Ovary (tissue), 9 donors: ENCODE results near the gene CDKAL1. TPM values are rescaled to one million over a fixed set of nuclear protein-coding genes. Genes with fewer than 3 reads are reported as not detected.

ENCODE experiments used
- DNase-seq, 5 donors: peaks; one replicate each; pipeline ENCODE4 v3.0.0-alpha.2; 2019 to 2020
- H3K27ac ChIP-seq, 2 donors: fragments of 200-600 bp; one replicate each; pipeline versions ENCODE4 v1.5.1 to v1.8.0; 2019 to 2022
- H3K27me3 ChIP-seq: fragments of 200-600 bp; one replicate; pipeline ENCODE4 v1.8.0; 2022
- H3K36me3 ChIP-seq: fragments of 200-600 bp; sonication (generic); one replicate; pipeline ENCODE4 v1.5.1; 2019
- H3K4me1 ChIP-seq: one replicate; pipeline ENCODE4 v1.8.1; 2013; ENCODE audit warnings: mild to moderate bottlenecking, moderate library complexity; ENCODE audit not compliant: insufficient read depth
- H3K4me3 ChIP-seq: fragments of 200-600 bp; sonication (generic); one replicate; pipeline ENCODE4 v1.5.1; 2017
- H3K9me3 ChIP-seq, 2 donors: fragments of 200-600 bp in 1 of 2; sonication (generic) in 1 of 2; one replicate each; pipeline versions ENCODE4 v1.5.1 to v1.8.1; 2013 to 2019; ENCODE audit warnings: mild to moderate bottlenecking in 1 of 2, moderate library complexity in 1 of 2
- EP300 ChIP-seq: sonication (generic); formaldehyde crosslinking; IDR thresholded peaks from one replicate; pipeline ENCODE4 v1.6.1; 2017; ENCODE audit warnings: antibody characterized with exemption
- POLR2A ChIP-seq: fragments of 450-650 bp; IDR thresholded peaks from one replicate; pipeline ENCODE4 v1.6.1; 2017; ENCODE audit warnings: antibody characterized with exemption, mild to moderate bottlenecking, moderate library complexity
- WGBS, 3 donors: extraction: QIAGEN DNeasy Blood & Tissue Kit in 1 of 3; methylation state at CpG; one replicate each; pipeline versions ENCODE4 v1.1.5 to v1.1.7; 2013 to 2017; 5-methylcytosine and 5-hydroxymethylcytosine counted together
- intact Hi-C, 4 donors: fragments of 100-400 bp; cut with DNase I; formaldehyde crosslinking; loops; one replicate each; pipeline versions ENCODE4 v1.11.0 to v1.15.1; 2022 to 2023
- polyA plus RNA-seq, 2 donors: library from polyadenylated mRNA; stranded (reverse); fragments of 200-250 nt in 1 of 2; fragments of 350-450 nt in 1 of 2; fragmentation: Illumina TruSeq in 1 of 2; extraction: RNeasy Lipid Tissue Mini Kit (QIAGEN cat#74804) in 1 of 2; gene quantifications; one replicate each; pipeline ENCODE4 v1.2.3, GENCODE V29; 2013 to 2014
- total RNA-seq, 7 donors: library from RNA; depleted of rRNA in 2 of 7; stranded (reverse); fragments of >200 nt in 2 of 7; fragmentation: NEBNext Ultra II Directional in 3 of 7; extraction: Animal tissue kit (Norgen Biotek cat#: 25700) in 3 of 7; gene quantifications; one replicate each; pipeline versions ENCODE4 v1.1.0 to v1.2.4, GENCODE V29; 2016 to 2023
- TF ChIP-seq, protein P1 (sequence below), 3 donors: fragments of 450-650 bp in 2 of 3; fragments of 200-600 bp in 1 of 3; IDR thresholded peaks; one replicate each; pipeline versions ENCODE4 v1.5.1 to v1.8.0; 2016 to 2022; ENCODE audit warnings: antibody characterized with exemption in 3 of 3, mild to moderate bottlenecking in 1 of 3
- donor health status: DM: no; HTN: no; CAD: no; lungs with moderate emphysema.
- donor health status: DM: no; HTN: no; CAD: no.
- donor health status: Bipolar disorder and iron deficiency.
- donor health status: DM: yes; HTN: yes; CAD: no.
- donor health status: DM: no; HTN: no; CAD: no.
- donor health status: DM: yes; HTN: yes; CAD: no.

The CDKAL1 gene
- total and polyA plus RNA-seq, 9 donors: 6.8 to 21.3 (median 18.9) TPM

DNA sequence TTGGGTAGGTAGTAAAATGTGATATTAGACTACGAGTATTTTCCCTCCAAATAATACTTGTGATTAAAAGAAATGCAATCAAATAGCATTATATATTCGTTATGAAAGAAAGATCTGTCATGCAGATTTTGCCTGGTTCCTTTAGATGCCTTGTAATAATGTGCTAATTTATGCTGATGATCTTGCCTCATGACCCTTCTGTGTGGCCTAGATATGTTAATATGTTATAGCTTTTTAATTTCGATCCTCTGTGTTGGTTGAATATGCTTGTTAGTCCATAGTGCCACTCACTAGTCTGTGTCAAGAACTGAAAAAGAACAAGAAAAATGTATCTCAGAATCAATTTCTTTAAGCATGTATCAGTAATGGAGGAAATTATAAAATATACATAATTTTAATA is 31.9 kb downstream of the CDKAL1 start:
- WGBS, 3 donors: 95 to 97% (median 97%) methylated on average over 3 of the region's 3 CpGs
- no peaks in the 10 kb centered on the region for H3K36me3 ChIP-seq
- no peak for DNase-seq
- no peak overlapping the region for H3K27ac ChIP-seq
- intact Hi-C loops: loop anchor here in 3 of 4 donors (5.0 to 10.0 kb wide), 2 partner anchors 1019 to 1021 kb away; no protein-coding TSS in a partner anchor
- H3K27me3 ChIP-seq: no peaks in the 10 kb centered on the region
- TF ChIP-seq, protein P1, sequence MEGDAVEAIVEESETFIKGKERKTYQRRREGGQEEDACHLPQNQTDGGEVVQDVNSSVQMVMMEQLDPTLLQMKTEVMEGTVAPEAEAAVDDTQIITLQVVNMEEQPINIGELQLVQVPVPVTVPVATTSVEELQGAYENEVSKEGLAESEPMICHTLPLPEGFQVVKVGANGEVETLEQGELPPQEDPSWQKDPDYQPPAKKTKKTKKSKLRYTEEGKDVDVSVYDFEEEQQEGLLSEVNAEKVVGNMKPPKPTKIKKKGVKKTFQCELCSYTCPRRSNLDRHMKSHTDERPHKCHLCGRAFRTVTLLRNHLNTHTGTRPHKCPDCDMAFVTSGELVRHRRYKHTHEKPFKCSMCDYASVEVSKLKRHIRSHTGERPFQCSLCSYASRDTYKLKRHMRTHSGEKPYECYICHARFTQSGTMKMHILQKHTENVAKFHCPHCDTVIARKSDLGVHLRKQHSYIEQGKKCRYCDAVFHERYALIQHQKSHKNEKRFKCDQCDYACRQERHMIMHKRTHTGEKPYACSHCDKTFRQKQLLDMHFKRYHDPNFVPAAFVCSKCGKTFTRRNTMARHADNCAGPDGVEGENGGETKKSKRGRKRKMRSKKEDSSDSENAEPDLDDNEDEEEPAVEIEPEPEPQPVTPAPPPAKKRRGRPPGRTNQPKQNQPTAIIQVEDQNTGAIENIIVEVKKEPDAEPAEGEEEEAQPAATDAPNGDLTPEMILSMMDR (IDR thresholded peaks at IDR 0.05): no peak
- TF ChIP-seq EP300 (no peak), POLR2A (no peak)
- no peaks in the 10 kb centered on the region for H3K4me1 ChIP-seq
- H3K9me3 ChIP-seq: no peaks in the 10 kb centered on the region
- no peak overlapping the region for H3K4me3 ChIP-seq

DNA sequence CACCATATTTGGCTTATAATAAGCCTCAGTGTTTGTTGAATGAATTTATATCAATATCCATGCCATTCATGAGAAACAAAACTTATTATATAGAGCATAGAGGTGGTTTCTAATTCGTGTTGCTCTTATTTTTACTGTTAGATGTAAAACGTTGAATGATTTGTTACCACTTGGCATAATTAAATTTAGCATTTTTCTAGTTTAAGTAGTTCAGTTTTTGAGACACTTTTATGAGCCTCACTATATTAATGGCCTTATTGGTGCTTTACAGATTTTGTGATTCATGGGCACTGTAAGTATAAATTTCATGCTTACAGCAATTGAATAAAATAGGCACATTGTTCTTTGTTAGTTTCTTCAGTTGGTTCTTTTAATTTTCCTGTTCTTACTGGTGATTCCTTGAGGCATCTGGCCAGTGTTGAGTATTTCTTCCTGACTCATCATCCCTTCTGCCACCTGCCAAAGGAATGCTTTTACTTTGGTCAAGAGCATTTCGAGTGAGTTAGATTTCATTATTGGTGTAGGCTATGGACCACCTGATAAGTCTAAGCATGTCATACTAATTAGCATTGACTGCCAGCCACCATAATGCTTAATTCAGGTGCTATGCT is 34.8 kb downstream of the CDKAL1 start:
- H3K36me3 ChIP-seq: no peaks in the 10 kb centered on the region
- DNase-seq: no peak
- H3K27me3 ChIP-seq: no peaks in the 10 kb centered on the region
- H3K4me1 ChIP-seq: no peaks in the 10 kb centered on the region
- no peak overlapping the region for H3K4me3 ChIP-seq
- H3K9me3 ChIP-seq: no peaks in the 10 kb centered on the region
- no peak overlapping the region for H3K27ac ChIP-seq
- intact Hi-C loops: loop anchor here in 3 of 4 donors (5.0 to 10.0 kb wide), 2 partner anchors 1016 to 1018 kb away; no protein-coding TSS in a partner anchor
- WGBS, 3 donors: 75 to 83% (median 78%) methylated on average over 3 of the region's 3 CpGs
- TF ChIP-seq EP300 (no peak), POLR2A (no peak)
- TF ChIP-seq, protein P1 (IDR thresholded peaks at IDR 0.05): no peak

DNA sequence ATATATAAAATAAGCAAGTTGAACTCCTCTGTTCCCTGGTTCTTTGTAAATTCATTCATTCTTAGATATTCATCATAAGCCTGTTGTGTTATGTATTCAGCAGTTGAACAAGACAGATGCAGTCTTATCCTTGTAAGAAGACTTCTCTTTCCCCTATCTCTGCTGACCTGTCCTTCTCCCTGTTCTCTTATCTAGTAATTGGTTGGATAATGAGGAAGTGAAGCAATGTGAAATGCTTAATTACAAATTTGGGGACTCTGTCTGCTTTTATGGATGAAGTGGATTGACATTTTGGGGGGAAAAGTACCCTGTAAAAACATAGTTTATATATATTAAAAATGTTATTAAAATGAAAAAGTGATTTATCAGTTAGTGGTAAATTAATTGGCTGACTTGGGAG is 37.0 kb downstream of the CDKAL1 start:
- Histone ChIP-seq H3K4me1 (peaks cover 2% of the 10 kb centered on the region), H3K4me3 (no peak overlapping the region), H3K36me3 (no peaks in the 10 kb centered on the region), H3K27me3 (no peaks in the 10 kb centered on the region), H3K27ac (no peak overlapping the region), H3K9me3 (no peaks in the 10 kb centered on the region)
- TF ChIP-seq POLR2A: no peak
- TF ChIP-seq EP300: no peak
- TF ChIP-seq, protein P1 (IDR thresholded peaks at IDR 0.05): no peak
- intact Hi-C loops: loop anchor here in 1 of 4 donors (10.0 kb wide), 1 partner anchor 1024 kb away; the partner anchor contains the start of gene SOX4
- no peak for DNase-seq

DNA sequence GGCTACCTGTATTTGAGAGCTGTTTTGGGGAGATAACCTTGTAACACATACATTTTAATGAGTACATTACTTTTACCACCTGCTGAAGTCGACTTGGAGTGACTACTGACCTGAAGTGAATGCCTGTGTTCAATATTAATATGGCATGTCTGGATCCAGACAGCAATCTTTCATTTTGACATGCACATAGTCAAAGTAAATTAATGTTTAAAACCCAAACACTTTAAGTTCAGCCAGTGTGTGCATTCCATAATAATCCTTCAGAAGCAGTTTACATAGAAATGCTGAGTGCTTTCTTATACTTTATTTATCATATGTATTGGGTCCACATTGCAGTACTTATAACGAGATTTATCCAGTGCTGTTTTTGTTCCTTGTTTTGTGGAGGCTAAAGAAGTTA is 38.0 kb downstream of the CDKAL1 start:
- peaks cover 2% of the 10 kb centered on the region for H3K4me1 ChIP-seq
- intact Hi-C loops: loop anchor here in 1 of 4 donors (10.0 kb wide), 1 partner anchor 1023 kb away; the partner anchor contains the start of gene SOX4
- H3K9me3 ChIP-seq: no peaks in the 10 kb centered on the region
- H3K4me3 ChIP-seq: no peak overlapping the region
- TF ChIP-seq POLR2A: no peak
- TF ChIP-seq, protein P1 (IDR thresholded peaks at IDR 0.05): no peak
- TF ChIP-seq EP300: no peak
- no peak for DNase-seq
- H3K36me3 ChIP-seq: no peaks in the 10 kb centered on the region
- WGBS, 3 donors: 47 to 65% (median 55%) methylated on average over 2 of the region's 2 CpGs
- no peaks in the 10 kb centered on the region for H3K27me3 ChIP-seq
- H3K27ac ChIP-seq: no peak overlapping the region
